PC-3 (cell line): ENCODE results near the gene WFDC1.

Experiments used
- CTCF ChIP-seq: fragments of 300-600 bp; sonication (generic); conservative IDR thresholded peaks from 2 replicates; pipeline ENCODE4 v1.5.1; 2017; ENCODE audit warnings: antibody characterized with exemption, low read depth, mild to moderate bottlenecking, low read length
- EZH2 ChIP-seq: fragments of 300-600 bp; sonication (generic); IDR thresholded peaks from one replicate; pipeline ENCODE4 v1.6.1; 2017; ENCODE audit warnings: antibody characterized with exemption, mild to moderate bottlenecking, low read length; ENCODE audit not compliant: unreplicated experiment
- EZH2phosphoT487 ChIP-seq: fragments of 300-600 bp; sonication (generic); IDR thresholded peaks from 2 replicates; pipeline ENCODE4 v1.6.1; 2018; ENCODE audit warnings: mild to moderate bottlenecking, antibody characterized with exemption, low read length, borderline replicate concordance

DNA sequence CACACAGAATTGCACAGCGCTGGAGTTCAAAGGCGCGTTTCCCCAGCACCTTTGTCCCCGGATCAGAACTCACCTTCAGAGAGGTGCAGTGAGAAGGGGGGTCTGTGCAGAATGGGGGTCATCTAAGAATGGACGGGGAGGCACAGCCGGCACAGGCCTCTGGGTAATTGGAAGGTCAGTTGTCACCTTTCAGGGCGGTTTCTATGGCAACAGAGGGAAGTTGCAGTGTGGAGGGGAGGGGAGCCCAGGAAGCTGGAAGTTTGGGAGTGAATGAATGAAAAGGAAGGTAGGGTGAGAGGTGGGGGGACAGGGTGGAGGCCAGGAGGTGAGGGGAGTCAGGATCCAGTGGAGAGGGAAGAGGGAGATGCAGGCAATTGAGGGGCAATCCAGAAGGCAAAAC, 42.5 kb upstream of the WFDC1 start:
- TF ChIP-seq CTCF (no peak), EZH2 (no peak), EZH2phosphoT487 (no peak)
